Ishikawa (cell line): ENCODE measurements around the gene AKNAD1.

Source experiments
- CEBPB ChIP-seq: IDR thresholded peaks from 2 replicates; pipeline ENCODE4 v1.6.1; 2012
- CREB1 ChIP-seq: IDR thresholded peaks from 2 replicates; pipeline ENCODE4 v1.6.1; 2012; ENCODE audit warnings: low read depth
- EGR1 ChIP-seq: IDR thresholded peaks from 2 replicates; pipeline ENCODE4 v1.6.1; 2012
- EP300 ChIP-seq: IDR thresholded peaks from 2 replicates; pipeline ENCODE4 v1.6.1; 2012; ENCODE audit warnings: borderline replicate concordance
- FOXM1 ChIP-seq: IDR thresholded peaks from 2 replicates; pipeline ENCODE4 v1.6.1; 2012; ENCODE audit warnings: low read depth, borderline replicate concordance
- MAX ChIP-seq: IDR thresholded peaks from 2 replicates; pipeline ENCODE4 v1.6.1; 2012
- NFIC ChIP-seq: IDR thresholded peaks from 2 replicates; pipeline ENCODE4 v1.6.1; 2012
- RAD21 ChIP-seq: IDR thresholded peaks from 2 replicates; pipeline ENCODE4 v1.6.1; 2012; ENCODE audit warnings: low read depth
- TCF12 ChIP-seq: IDR thresholded peaks from 2 replicates; pipeline ENCODE4 v1.6.1; 2012; ENCODE audit warnings: low read depth
- ZBTB7A ChIP-seq: IDR thresholded peaks from 2 replicates; pipeline ENCODE4 v1.6.1; 2012; ENCODE audit warnings: low read depth
- TF ChIP-seq, protein P1 (sequence below): IDR thresholded peaks from 2 replicates; pipeline ENCODE4 v1.6.1; 2012; ENCODE audit warnings: low read depth, mild to moderate bottlenecking
- TF ChIP-seq, protein P2 (sequence below): IDR thresholded peaks from 2 replicates; pipeline ENCODE4 v1.6.1; 2012

DNA sequence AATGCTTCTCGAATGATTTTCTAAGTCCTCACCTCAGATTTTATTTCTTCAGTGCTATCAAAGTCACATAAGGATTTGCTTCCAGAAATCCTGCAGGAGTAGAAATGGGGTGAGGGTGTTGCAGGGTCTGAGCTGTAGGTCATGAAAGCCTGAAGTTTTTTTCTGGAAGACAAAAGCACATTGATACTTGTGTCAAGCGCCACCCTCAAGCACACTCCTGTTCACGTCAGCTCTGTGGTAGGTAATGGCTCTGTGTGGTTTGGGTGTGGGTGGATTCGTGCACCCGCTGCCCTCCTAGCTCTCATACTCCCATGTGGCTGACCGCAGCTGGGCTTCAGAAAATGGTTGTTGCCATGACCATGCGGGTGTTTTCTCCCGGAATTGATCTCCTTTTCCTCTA, 39.9 kb downstream of the AKNAD1 start:
- TF ChIP-seq CREB1 (no peak), NFIC (no peak), MAX (no peak), EGR1 (no peak), RAD21 (no peak), TCF12 (no peak), EP300 (no peak), CEBPB (no peak), ZBTB7A (no peak), FOXM1 (no peak)
- TF ChIP-seq, protein P1, sequence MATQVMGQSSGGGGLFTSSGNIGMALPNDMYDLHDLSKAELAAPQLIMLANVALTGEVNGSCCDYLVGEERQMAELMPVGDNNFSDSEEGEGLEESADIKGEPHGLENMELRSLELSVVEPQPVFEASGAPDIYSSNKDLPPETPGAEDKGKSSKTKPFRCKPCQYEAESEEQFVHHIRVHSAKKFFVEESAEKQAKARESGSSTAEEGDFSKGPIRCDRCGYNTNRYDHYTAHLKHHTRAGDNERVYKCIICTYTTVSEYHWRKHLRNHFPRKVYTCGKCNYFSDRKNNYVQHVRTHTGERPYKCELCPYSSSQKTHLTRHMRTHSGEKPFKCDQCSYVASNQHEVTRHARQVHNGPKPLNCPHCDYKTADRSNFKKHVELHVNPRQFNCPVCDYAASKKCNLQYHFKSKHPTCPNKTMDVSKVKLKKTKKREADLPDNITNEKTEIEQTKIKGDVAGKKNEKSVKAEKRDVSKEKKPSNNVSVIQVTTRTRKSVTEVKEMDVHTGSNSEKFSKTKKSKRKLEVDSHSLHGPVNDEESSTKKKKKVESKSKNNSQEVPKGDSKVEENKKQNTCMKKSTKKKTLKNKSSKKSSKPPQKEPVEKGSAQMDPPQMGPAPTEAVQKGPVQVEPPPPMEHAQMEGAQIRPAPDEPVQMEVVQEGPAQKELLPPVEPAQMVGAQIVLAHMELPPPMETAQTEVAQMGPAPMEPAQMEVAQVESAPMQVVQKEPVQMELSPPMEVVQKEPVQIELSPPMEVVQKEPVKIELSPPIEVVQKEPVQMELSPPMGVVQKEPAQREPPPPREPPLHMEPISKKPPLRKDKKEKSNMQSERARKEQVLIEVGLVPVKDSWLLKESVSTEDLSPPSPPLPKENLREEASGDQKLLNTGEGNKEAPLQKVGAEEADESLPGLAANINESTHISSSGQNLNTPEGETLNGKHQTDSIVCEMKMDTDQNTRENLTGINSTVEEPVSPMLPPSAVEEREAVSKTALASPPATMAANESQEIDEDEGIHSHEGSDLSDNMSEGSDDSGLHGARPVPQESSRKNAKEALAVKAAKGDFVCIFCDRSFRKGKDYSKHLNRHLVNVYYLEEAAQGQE = no peak
- TF ChIP-seq, protein P2, sequence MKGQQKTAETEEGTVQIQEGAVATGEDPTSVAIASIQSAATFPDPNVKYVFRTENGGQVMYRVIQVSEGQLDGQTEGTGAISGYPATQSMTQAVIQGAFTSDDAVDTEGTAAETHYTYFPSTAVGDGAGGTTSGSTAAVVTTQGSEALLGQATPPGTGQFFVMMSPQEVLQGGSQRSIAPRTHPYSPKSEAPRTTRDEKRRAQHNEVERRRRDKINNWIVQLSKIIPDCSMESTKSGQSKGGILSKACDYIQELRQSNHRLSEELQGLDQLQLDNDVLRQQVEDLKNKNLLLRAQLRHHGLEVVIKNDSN = no peak
